AG09319 (cell line): ENCODE data around the gene SCUBE1.
"Not testable (repeated sequence)": the region's sequence is repeated elsewhere in the genome, so short reads cannot be mapped to it uniquely, and the experiment has no call there.

Experiments used
- DNase-seq: peaks from one replicate; pipeline ENCODE4 v3.0.0-alpha.2; 2010; ENCODE audit warnings: low read depth; ENCODE audit errors: extremely low read depth
- TF ChIP-seq, protein P1 (sequence below): IDR thresholded peaks from 2 replicates; pipeline ENCODE4 v1.5.1; 2011; ENCODE audit warnings: low read depth, mild to moderate bottlenecking, inconsistent platforms, low read length, moderate library complexity

Gene SCUBE1

DNA sequence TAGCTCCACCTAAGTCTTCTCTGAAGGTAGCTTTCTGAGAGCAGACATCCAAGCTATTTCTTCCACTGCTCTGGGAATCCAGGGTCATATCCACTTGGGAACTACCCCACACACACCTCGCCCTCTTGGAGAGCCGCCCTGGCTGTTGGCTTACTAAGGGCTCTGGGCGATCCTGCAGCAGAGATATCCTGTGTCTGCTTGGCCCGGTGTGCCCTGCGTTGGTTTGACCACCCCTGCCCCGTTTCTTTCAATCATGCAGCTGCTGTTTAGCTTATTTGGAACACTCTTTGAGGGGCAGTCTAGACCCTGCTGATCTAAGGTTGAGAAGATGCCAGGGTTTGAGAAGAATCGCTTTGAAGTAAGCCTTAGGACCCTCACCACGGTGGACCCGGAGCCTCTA lies 17.4 kb upstream of the SCUBE1 start:
- no peak for DNase-seq
- TF ChIP-seq, protein P1, sequence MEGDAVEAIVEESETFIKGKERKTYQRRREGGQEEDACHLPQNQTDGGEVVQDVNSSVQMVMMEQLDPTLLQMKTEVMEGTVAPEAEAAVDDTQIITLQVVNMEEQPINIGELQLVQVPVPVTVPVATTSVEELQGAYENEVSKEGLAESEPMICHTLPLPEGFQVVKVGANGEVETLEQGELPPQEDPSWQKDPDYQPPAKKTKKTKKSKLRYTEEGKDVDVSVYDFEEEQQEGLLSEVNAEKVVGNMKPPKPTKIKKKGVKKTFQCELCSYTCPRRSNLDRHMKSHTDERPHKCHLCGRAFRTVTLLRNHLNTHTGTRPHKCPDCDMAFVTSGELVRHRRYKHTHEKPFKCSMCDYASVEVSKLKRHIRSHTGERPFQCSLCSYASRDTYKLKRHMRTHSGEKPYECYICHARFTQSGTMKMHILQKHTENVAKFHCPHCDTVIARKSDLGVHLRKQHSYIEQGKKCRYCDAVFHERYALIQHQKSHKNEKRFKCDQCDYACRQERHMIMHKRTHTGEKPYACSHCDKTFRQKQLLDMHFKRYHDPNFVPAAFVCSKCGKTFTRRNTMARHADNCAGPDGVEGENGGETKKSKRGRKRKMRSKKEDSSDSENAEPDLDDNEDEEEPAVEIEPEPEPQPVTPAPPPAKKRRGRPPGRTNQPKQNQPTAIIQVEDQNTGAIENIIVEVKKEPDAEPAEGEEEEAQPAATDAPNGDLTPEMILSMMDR = no peak

DNA sequence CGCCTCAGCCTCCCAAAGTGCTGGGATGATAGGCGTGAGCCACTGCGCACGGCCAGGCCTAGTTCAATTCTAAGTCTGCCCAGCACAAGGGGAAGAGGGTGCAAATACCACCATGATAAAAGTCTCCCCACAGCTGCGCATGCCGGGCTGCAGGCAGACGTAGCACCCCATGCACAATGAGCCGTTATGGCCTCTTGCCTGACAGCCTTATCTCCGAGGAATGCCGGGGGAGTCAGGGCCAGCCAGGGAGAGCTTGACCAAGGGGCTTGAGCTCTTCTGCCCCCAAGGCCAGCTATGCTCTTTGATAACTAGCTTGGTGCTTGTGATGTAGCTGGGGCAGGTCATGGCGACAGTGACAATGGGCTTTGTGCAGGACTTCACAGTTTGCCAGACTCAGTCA lies 13.7 kb upstream of the SCUBE1 start:
- no peak for DNase-seq
- TF ChIP-seq, protein P1 = no peak

DNA sequence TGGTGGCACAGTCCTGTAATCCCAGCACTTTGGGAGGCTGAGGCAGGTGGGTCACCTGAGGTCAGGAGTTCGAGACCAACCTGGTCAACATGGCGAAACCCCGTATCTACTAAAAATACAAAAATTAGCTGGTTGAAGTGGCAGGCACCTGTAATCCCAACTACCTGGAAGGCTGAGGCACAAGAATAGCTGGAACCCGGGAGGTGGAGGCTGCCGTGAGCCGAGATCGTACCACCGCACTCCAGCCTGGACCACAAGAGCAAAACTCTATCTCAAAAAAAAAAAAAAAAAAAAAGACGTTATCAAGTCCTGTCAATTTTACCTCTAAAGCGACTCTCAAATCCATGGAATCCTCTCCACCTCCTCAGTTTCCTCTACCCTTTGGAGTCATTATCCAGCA lies 12.5 kb upstream of the SCUBE1 start:
- DNase-seq = not testable (repeated sequence)

DNA sequence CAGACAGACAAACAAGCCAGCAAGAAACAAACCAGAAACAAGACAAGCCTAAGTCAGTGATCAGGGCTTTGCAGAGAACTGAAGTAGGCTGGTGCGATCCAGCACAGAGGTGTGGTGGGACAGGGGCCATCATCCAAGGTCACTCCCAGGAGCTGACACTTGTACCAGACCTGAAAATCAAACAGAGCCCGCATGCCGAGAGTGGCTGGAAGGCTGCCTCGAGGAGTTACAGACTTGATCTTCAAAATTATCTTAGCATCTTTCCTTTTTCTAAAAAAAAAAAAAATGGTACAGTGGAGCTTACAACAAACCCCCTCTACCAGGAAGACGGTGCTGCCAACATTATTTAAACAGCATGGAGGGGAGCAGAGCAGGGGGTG lies 8.8 kb upstream of the SCUBE1 start:
- TF ChIP-seq, protein P1 = no peak
- DNase-seq = no peak

DNA sequence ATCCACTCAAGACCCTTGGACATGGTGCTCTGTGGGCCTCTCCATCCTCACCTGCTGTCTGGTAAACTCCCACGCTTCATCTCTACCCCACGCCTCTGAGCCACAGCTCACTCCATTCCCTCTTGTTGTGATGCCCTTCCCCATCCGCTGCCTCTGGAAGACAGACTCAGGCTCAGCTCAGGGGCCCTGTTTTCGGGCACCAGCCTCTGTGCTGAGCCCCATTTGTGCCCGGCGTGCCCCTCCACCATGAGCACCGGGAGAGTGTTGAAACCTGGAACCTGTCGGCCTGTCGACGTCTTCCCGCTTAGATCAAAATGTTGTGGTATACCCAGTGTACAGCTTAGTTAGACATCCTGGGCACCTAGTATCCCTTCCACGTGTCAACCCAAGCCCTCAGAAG lies 6.5 kb upstream of the SCUBE1 start:
- TF ChIP-seq, protein P1 = no peak
- no peak for DNase-seq

DNA sequence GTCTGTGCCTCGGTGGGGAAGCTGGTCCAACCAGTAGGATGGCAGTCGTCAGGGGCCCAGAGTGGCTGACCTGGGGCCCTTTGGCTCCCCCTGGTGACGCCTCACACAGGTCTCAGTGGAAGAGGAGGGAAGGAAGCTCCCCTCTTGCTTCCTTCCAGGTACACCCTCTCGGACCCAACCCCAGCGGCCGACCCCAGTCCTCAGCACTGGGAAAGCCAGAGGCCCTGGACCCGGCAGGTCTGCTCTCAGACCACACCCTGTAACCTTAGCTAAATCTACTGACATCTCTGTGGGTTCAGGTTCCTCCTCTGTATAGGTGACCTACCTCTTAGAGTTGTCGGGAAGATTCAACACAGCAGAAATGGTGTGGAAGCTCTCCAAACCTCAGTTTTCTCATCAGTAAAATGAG lies 3.4 kb upstream of the SCUBE1 start:
- DNase-seq = no peak
- TF ChIP-seq, protein P1 = peak; percentile 72

DNA sequence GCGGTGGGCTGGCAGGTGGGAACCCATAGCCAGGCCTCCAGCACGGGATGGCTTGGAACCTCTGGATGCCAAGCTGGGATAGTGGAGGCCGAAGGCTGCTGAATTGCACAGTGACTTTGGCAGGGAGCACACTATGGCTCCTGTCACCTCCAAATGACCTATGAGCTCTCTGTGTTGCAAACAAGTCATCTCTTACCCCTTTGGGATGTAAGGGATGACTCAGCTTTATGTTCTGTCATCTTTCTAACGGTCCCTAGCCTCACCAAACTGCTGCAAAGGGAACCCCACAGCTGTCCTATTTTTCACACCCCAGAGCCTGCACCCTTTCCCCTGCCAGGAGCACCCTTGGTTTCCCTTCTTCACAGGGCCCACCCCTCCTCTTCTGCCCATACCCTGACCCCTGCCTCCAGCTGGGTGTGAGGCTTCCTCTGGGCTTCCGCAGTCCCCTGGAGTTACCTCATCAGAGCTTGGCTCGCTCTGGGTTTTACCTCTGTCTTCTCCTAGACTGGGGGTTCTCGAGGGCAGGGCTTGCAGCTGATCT lies 2.7 kb upstream of the SCUBE1 start:
- no peak for DNase-seq
- TF ChIP-seq, protein P1 = no peak

DNA sequence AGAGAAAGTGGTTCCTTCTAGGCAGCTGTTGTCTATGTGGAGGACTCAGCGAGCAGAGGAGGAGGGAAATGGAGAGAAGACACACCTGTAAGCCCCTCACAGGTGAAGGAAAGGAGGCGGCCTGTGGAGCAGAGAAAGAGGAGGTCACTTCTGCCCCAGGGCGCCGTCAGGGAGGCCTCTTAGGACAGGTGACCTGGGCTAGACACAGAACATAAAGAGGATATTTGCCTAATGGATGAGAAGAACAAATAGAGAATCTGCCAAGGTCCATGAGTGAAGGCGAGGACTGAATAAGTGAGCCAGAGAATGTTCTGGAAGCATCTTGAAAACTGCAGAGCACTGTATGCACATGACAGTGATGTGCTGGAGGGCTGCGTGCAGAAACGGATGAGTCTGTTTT lies 2.2 kb upstream of the SCUBE1 start:
- DNase-seq = no peak
- TF ChIP-seq, protein P1 = no peak
